Right lobe of liver (tissue), 6 donors: ENCODE results near the gene NIPBL. TPM values are rescaled to one million over a fixed set of nuclear protein-coding genes. Genes with fewer than 3 reads are reported as not detected.

ENCODE experiments used
- ATAC-seq, 4 donors: fragments of 200-7000 bp; cut with Tn5 transposase; one replicate each; pipeline ENCODE4 v1.9.1; 2020; ENCODE audit warnings: mild to moderate bottlenecking in 4 of 4, moderate library complexity in 4 of 4
- DNase-seq, 3 donors: peaks; one replicate each; pipeline ENCODE4 v3.0.0-alpha.2; 2020
- H3K27ac ChIP-seq, 3 donors: fragments of 200-600 bp; one replicate each; pipeline ENCODE4 v1.8.0; 2022
- H3K27me3 ChIP-seq, 2 donors: fragments of 200-600 bp; one replicate each; pipeline ENCODE4 v1.8.0; 2022
- H3K36me3 ChIP-seq, 4 donors: fragments of 200-600 bp; sonication (generic) in 1 of 4; one replicate each; pipeline versions ENCODE4 v1.5.1 to v1.8.0; 2017 to 2022; ENCODE audit warnings: control low read depth in 1 of 4
- H3K4me1 ChIP-seq, 4 donors: fragments of 200-600 bp; sonication (generic) in 1 of 4; one replicate each; pipeline versions ENCODE4 v1.5.1 to v1.8.0; 2017 to 2022; ENCODE audit warnings: control low read depth in 1 of 4
- H3K4me3 ChIP-seq, 3 donors: fragments of 200-600 bp; one replicate each; pipeline ENCODE4 v1.8.0; 2022
- H3K9me3 ChIP-seq, 4 donors: fragments of 200-600 bp; sonication (generic) in 1 of 4; one replicate each; pipeline versions ENCODE4 v1.5.1 to v1.8.0; 2017 to 2022; ENCODE audit warnings: control low read depth in 1 of 4
- POLR2A ChIP-seq: fragments of 450-650 bp; IDR thresholded peaks from one replicate; pipeline ENCODE4 v1.6.1; 2017; ENCODE audit warnings: antibody characterized with exemption, mild to moderate bottlenecking
- WGBS: methylation state at CpG from one replicate; pipeline ENCODE4 v1.1.6; 2018; ENCODE audit warnings: low coverage, low lambda C conversion rate; ENCODE audit not compliant: insufficient coverage; ENCODE audit errors: missing lambda C conversion rate; 5-methylcytosine and 5-hydroxymethylcytosine counted together
- intact Hi-C, 2 donors: fragments of 100-400 bp; cut with DNase I; formaldehyde crosslinking; loops; one replicate each; pipeline versions ENCODE4 v1.11.2 to v1.14.1; 2022
- total RNA-seq, 6 experiments: library from RNA; depleted of rRNA in 2 of 6; stranded (reverse); fragments of >200 nt in 2 of 6; fragmentation: NEBNext Ultra II Directional in 3 of 6; extraction: Animal tissue kit (Norgen Biotek cat#: 25700) in 3 of 6; gene quantifications; one replicate each; pipeline versions ENCODE4 v1.1.0 to v1.2.4, GENCODE V29; 2016 to 2023
- TF ChIP-seq, protein P1 (sequence below), 4 donors: fragments of 200-600 bp in 3 of 4; fragments of 450-650 bp in 1 of 4; IDR thresholded peaks; one replicate each; pipeline versions ENCODE4 v1.5.1 to v1.8.0; 2016 to 2022; ENCODE audit warnings: antibody characterized with exemption in 4 of 4, mild to moderate bottlenecking in 2 of 4
- donor health status: DM: no; HTN: yes; CAD: no.
- donor health status: DM: no; HTN: no; CAD: no.
- donor health status: DM: no; HTN: no; CAD: no.
- donor health status: DM: no; HTN: yes; CAD: no.
- donor health status: DM: no; HTN: yes; CAD: no.

The NIPBL gene
- total RNA-seq, 6 experiments from 2014 or later: 16.0 to 29.2 (median 24.6) TPM

DNA sequence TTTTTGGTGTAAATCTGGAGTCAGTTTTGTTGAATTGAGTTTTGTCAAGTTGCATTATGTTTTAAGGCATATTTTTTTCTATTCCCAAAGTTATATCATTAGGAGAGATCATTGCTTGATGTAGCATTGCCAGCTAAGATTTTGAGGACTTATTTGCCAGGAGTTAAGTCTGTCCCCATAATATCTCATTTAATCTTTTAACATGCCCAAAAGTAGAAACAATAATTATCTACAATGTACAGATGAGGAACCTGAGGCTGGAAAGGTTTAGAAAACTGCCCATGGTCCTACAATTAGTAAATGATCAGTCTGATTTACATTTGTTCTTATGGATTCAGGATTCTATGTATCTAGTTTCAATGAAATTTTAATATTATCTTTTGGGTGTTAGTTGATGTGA, 4.7 kb downstream of the NIPBL start:
- no peaks in the 10 kb centered on the region for H3K9me3 ChIP-seq
- H3K4me1 ChIP-seq: peaks cover 0 to 61% (median 15%) of the 10 kb centered on the region in 4 donors
- ATAC-seq: no peak
- no peak overlapping the region for H3K4me3 ChIP-seq
- no peak for TF ChIP-seq POLR2A
- TF ChIP-seq, protein P1, sequence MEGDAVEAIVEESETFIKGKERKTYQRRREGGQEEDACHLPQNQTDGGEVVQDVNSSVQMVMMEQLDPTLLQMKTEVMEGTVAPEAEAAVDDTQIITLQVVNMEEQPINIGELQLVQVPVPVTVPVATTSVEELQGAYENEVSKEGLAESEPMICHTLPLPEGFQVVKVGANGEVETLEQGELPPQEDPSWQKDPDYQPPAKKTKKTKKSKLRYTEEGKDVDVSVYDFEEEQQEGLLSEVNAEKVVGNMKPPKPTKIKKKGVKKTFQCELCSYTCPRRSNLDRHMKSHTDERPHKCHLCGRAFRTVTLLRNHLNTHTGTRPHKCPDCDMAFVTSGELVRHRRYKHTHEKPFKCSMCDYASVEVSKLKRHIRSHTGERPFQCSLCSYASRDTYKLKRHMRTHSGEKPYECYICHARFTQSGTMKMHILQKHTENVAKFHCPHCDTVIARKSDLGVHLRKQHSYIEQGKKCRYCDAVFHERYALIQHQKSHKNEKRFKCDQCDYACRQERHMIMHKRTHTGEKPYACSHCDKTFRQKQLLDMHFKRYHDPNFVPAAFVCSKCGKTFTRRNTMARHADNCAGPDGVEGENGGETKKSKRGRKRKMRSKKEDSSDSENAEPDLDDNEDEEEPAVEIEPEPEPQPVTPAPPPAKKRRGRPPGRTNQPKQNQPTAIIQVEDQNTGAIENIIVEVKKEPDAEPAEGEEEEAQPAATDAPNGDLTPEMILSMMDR (IDR thresholded peaks at IDR 0.05): no peak
- no peaks in the 10 kb centered on the region for H3K36me3 ChIP-seq
- DNase-seq: no peak
- H3K27me3 ChIP-seq: no peaks in the 10 kb centered on the region
- intact Hi-C loops: no loop called here
- H3K27ac ChIP-seq: no peak overlapping the region

DNA sequence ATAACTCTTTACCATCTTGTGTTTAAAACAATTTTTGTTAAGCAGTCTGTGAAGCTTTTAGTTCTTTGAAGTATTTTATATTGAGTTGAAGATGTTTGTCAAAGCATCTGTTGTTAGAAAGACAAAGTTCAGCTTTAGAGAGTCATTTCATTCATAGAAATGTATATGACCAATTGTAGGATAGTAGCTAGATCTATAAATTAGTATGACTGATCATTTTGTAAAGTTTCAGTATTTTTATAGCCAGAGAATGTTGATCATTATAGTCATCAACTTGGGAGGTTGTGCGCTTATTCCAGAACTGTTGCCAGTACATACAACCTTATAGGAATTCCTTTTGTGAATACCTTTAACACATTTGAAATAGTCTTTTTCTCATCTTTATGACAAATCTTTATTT, 5.2 kb downstream of the NIPBL start:
- intact Hi-C loops: no loop called here

DNA sequence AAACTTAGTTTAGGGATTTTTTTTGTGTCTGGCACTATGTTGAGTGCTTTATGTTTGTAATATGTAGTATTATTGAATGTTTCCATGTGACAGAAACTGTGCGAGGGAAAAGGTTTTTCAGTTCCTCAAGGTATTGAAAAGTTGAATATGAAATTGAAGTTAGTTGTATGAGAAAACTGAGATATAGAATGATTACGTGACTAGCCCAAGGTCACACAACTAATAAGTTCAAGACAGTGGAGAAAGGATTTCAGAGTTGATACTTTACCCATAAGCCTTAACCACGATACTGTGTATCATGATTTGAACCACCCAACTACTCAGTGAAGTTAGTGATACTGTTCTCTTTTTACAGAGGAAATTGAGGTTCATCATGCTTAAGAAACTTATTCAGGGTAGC, 5.7 kb downstream of the NIPBL start:
- Histone ChIP-seq H3K27me3 (no peaks in the 10 kb centered on the region), H3K4me3 (no peak overlapping the region), H3K36me3 (no peaks in the 10 kb centered on the region), H3K27ac (no peak overlapping the region), H3K4me1 (peaks cover 0 to 70% (median 19%) of the 10 kb centered on the region in 4 donors), H3K9me3 (no peaks in the 10 kb centered on the region)
- ATAC-seq (no peak), DNase-seq (no peak)
- intact Hi-C loops: no loop called here
- WGBS: 57% methylated on average over 3 of the region's 3 CpGs
- TF ChIP-seq POLR2A: no peak
- TF ChIP-seq, protein P1 (IDR thresholded peaks at IDR 0.05): no peak

More for the DNA sequence above, 5.2 kb downstream of the NIPBL start:
- no peak overlapping the region for H3K27ac ChIP-seq
- H3K9me3 ChIP-seq: no peaks in the 10 kb centered on the region
- no peaks in the 10 kb centered on the region for H3K36me3 ChIP-seq
- 86% methylated on average over 1 of the region's 1 CpG for WGBS
- H3K4me3 ChIP-seq: no peak overlapping the region
- no peak for ATAC-seq
- no peaks in the 10 kb centered on the region for H3K27me3 ChIP-seq
- no peak for DNase-seq
- peaks cover 0 to 66% (median 17%) of the 10 kb centered on the region in 4 donors for H3K4me1 ChIP-seq
- TF ChIP-seq POLR2A: no peak

DNA sequence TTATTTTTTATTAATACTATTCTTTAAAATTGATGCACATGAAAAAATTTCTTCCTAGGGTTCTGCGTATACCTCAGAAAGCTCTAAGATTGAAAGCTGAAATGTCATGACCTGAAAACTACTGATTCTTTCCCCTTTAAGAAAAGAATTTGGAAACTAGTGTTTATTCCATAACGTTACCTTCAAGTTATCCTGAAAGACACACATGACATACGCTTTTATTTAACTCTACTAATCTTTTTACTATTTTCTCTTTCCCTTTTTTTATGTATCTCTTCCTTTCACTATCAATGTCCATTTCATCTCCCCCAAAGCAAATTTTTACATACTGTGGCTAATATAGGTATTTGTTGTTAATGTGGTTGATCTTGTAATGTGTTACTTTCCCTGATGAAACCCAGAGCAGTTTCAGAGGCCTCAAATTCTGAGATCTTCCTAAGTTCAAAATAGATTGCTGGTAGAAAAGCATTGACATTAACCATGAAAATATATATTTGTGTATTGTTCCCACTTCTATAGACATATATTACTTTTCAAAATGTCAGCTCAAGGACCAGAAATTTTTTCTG, 7.4 kb downstream of the NIPBL start:
- no peak overlapping the region for H3K4me3 ChIP-seq
- no peaks in the 10 kb centered on the region for H3K9me3 ChIP-seq
- DNase-seq (no peak), ATAC-seq (no peak)
- H3K4me1 ChIP-seq: peaks cover 0 to 77% (median 22%) of the 10 kb centered on the region in 4 donors
- H3K27me3 ChIP-seq: no peaks in the 10 kb centered on the region
- no peaks in the 10 kb centered on the region for H3K36me3 ChIP-seq
- intact Hi-C loops: no loop called here
- 65% methylated on average over 3 of the region's 3 CpGs for WGBS
- TF ChIP-seq POLR2A: no peak
- TF ChIP-seq, protein P1 (IDR thresholded peaks at IDR 0.05): no peak
- no peak overlapping the region for H3K27ac ChIP-seq

DNA sequence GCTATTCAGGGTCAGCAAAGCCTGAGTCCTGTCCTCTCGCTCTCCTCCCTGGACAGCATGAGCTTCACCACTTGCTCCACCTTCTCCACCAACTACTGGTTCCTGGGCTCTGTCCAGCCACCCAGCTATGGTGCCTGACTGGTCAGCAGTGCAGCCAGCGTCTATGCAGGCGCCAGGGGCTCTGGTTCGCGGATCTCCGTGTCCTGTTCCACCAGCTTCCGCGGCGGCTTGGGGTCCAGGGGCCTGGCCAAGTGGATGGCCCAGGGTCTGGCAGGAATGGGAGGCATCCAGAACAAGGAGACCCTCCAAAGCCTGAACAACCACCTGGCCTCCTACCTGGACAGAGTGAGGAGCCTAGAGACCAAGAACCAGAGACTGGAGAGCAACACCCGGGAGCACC, 8.6 kb downstream of the NIPBL start:
- TF ChIP-seq, protein P1 (IDR thresholded peaks at IDR 0.05): no peak
- TF ChIP-seq POLR2A: no peak
- ATAC-seq (peak in 1 of 4 donors; percentile 9), DNase-seq (peak in 1 of 3 donors; percentile 53)
- no peaks in the 10 kb centered on the region for H3K36me3 ChIP-seq
- no peak overlapping the region for H3K27ac ChIP-seq
- no peak overlapping the region for H3K4me3 ChIP-seq
- no peaks in the 10 kb centered on the region for H3K27me3 ChIP-seq
- 100% methylated on average over 1 of the region's 10 CpGs for WGBS
- intact Hi-C loops: no loop called here
- H3K9me3 ChIP-seq: no peaks in the 10 kb centered on the region
- peaks cover 0 to 65% (median 22%) of the 10 kb centered on the region in 4 donors for H3K4me1 ChIP-seq
